Transverse colon (tissue), 3 donors: ENCODE results near the gene MED25.

Experiments used
- CTCF ChIP-seq, 5 experiments: fragments of 200-600 bp in 3 of 5; fragments of 450-650 bp in 2 of 5; sonication (generic) in 3 of 5; IDR thresholded peaks; 1 replicate in 2 of 5; 2 replicates in 3 of 5; pipeline ENCODE4 v1.5.1; 2016 to 2017; ENCODE audit warnings: antibody characterized with exemption in 5 of 5, inconsistent platforms in 3 of 5, mild to moderate bottlenecking in 2 of 5, moderate library complexity in 1 of 5
- EP300 ChIP-seq: sonication (generic); formaldehyde crosslinking; IDR thresholded peaks from one replicate; pipeline ENCODE4 v1.6.1; 2017; ENCODE audit warnings: antibody characterized with exemption, low read depth
- POLR2A ChIP-seq: fragments of 450-650 bp; IDR thresholded peaks from one replicate; pipeline ENCODE4 v1.6.1; 2016; ENCODE audit warnings: antibody characterized with exemption, mild to moderate bottlenecking, moderate library complexity

GRCh38 chr19:49874503-49875157, 56.5 kb downstream of the MED25 start:
- TF ChIP-seq POLR2A (no peak), CTCF (IDR thresholded peaks at IDR 0.05) (no peak), EP300 (no peak)
